HL-60 (cell line): ENCODE results near the gene ENDOD1.

Source experiments
- GABPA ChIP-seq: IDR thresholded peaks from 2 replicates; pipeline ENCODE4 v1.6.1; 2012; ENCODE audit warnings: low read depth
- TF ChIP-seq, protein P1 (sequence below): IDR thresholded peaks from one replicate; pipeline ENCODE4 v1.5.1; 2011; ENCODE audit warnings: low read length, control low read depth, inconsistent platforms; ENCODE audit not compliant: insufficient read depth
- TF ChIP-seq, protein P2 (sequence below): IDR thresholded peaks from 2 replicates; pipeline ENCODE4 v1.6.1; 2012; ENCODE audit warnings: low read depth; ENCODE audit not compliant: insufficient replicate concordance

- TF ChIP-seq, protein P1, sequence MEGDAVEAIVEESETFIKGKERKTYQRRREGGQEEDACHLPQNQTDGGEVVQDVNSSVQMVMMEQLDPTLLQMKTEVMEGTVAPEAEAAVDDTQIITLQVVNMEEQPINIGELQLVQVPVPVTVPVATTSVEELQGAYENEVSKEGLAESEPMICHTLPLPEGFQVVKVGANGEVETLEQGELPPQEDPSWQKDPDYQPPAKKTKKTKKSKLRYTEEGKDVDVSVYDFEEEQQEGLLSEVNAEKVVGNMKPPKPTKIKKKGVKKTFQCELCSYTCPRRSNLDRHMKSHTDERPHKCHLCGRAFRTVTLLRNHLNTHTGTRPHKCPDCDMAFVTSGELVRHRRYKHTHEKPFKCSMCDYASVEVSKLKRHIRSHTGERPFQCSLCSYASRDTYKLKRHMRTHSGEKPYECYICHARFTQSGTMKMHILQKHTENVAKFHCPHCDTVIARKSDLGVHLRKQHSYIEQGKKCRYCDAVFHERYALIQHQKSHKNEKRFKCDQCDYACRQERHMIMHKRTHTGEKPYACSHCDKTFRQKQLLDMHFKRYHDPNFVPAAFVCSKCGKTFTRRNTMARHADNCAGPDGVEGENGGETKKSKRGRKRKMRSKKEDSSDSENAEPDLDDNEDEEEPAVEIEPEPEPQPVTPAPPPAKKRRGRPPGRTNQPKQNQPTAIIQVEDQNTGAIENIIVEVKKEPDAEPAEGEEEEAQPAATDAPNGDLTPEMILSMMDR = no peak
- TF ChIP-seq, protein P2, sequence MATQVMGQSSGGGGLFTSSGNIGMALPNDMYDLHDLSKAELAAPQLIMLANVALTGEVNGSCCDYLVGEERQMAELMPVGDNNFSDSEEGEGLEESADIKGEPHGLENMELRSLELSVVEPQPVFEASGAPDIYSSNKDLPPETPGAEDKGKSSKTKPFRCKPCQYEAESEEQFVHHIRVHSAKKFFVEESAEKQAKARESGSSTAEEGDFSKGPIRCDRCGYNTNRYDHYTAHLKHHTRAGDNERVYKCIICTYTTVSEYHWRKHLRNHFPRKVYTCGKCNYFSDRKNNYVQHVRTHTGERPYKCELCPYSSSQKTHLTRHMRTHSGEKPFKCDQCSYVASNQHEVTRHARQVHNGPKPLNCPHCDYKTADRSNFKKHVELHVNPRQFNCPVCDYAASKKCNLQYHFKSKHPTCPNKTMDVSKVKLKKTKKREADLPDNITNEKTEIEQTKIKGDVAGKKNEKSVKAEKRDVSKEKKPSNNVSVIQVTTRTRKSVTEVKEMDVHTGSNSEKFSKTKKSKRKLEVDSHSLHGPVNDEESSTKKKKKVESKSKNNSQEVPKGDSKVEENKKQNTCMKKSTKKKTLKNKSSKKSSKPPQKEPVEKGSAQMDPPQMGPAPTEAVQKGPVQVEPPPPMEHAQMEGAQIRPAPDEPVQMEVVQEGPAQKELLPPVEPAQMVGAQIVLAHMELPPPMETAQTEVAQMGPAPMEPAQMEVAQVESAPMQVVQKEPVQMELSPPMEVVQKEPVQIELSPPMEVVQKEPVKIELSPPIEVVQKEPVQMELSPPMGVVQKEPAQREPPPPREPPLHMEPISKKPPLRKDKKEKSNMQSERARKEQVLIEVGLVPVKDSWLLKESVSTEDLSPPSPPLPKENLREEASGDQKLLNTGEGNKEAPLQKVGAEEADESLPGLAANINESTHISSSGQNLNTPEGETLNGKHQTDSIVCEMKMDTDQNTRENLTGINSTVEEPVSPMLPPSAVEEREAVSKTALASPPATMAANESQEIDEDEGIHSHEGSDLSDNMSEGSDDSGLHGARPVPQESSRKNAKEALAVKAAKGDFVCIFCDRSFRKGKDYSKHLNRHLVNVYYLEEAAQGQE = no peak
- TF ChIP-seq GABPA = no peak
These were observed 21.1 kb upstream of the ENDOD1 start for GRCh38 chr11:95068549-95068948.
